HL-60/S4 treated with retinoic acid at 250 ng/mL for 4 days and 3 days (cell line): Measurements from ENCODE around the gene DNAJB13.

Experiments used
- in situ Hi-C: fragments of 300-500 bp; cut with MboI; formaldehyde crosslinking; loops from 2 replicates; pipeline ENCODE4 v1.7.0; 2022; ENCODE audit warnings: low sequenced_read_pairs

The DNAJB13 gene

GRCh38 chr11:74011360-74012073 is 60.7 kb downstream of the DNAJB13 start:
- in situ Hi-C loops: no loop called here

DNA sequence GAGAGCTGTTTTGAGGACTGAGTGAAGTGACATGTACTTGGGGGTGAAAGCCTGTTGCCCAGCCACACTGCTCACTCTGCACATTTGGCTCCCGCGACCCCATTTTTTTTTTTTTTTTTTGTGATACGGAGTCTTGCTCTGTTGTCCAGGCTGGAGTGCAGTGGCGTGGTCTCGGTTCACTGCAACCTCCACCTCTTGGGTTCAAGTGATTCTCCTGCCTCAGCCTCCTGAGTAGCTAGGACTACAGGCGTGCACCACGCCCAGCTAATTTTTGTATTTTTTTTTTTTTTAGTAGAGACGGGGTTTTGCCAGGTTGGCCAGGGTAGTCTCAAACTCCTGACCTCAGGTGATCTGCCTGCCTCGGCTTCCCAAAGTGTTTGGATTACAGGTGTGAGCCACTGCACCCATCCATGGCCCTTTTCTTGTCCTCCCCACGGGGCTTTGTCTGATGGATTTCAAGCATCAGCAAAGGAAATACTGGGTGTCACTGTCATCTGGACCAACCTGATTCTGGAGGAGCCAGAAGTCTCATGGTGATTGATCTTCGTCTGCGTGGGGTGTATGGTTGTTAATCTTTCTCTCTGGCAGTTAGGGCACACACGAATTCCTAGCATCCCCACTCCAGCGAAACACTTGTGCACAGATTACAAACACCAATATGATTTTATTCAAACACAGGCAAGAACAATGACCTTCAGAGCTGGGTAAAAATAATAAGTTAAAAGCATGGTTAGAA is 61.4 kb downstream of the DNAJB13 start:
- in situ Hi-C loops: no loop called here

- in situ Hi-C loops: no loop called here
Measured at GRCh38 chr11:74013141-74013540, 62.3 kb downstream of the DNAJB13 start.

GRCh38 chr11:74014880-74015279 is 64.1 kb downstream of the DNAJB13 start:
- in situ Hi-C loops: no loop called here

DNA sequence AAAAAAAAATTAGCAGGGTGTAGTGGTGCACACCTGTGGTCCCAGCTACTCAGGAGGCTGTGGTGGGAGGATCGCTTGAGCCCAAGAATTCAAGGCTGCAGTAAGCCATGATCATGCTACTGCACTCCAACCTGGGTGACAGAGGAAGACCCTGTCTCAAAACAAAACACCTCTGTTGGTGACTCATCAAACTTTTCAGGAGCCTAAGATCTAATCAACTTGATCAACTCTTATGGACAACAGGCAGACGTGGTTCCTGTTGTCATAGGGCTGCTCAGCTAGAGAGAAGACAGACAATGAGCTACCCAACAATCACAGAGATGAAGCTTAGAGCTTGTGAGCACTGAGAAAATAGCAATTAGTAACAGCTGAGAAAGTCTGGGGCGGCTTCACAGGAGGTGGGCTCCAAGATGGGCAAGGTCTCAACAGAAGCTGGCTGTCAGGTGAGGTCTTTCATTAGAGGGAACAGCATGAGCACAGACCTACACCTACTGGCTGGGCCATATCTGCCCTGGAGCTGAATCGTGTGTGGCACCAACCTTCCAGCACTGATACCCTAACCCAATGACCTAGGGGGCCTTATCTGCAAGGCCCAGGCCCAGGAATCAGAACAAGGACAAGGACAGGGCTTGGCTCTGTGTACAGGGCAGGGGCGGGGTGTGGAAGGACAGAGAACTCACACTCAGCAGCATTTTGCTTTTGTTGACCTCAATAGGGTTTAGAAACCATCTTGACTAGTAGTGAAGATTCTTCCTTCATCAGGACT is 65.3 kb downstream of the DNAJB13 start:
- in situ Hi-C loops: no loop called here

- in situ Hi-C loops: no loop called here
Measured at GRCh38 chr11:74017631-74018030, 66.8 kb downstream of the DNAJB13 start.

GRCh38 chr11:74018331-74019005 is 67.6 kb downstream of the DNAJB13 start:
- in situ Hi-C loops: no loop called here

GRCh38 chr11:74019104-74019738 is 68.4 kb downstream of the DNAJB13 start:
- in situ Hi-C loops: no loop called here

DNA sequence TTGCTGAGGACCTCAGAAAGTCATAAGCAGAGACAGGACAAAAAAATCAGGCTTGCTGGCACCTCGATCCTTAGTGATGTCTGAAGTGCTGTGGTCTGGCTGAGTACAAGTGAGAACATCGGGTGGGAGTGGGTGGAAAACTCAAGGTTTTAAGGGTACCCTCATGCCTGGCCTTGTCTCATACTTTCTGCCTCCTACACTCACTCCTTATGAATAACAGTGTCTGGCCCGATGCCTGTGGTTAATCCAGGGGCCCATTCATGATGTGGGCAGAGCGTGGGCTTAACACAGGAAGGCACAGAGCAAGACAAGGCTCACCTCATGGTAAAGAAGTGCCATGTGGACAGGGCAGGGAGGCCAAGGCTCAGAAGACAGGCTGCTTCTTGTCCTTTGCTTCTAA is 69.0 kb downstream of the DNAJB13 start:
- in situ Hi-C loops: no loop called here
